HG03159 (cell line): ENCODE data around the gene PTH.

Experiments
- ATAC-seq: cut with Tn5 transposase; IDR thresholded peaks from one replicate; pipeline ENCODE4 v1.9.1; 2021; ENCODE audit warnings: mild to moderate bottlenecking, moderate library complexity; ENCODE audit not compliant: unreplicated experiment

The PTH gene

GRCh38 chr11:13449522-13449921, 46.3 kb downstream of the PTH start:
- ATAC-seq: no peak

- no peak for ATAC-seq
Observed at GRCh38 chr11:13448876-13449275, 46.9 kb downstream of the PTH start.

- no peak for ATAC-seq
Observed at GRCh38 chr11:13446444-13446843, 49.4 kb downstream of the PTH start.

- ATAC-seq: no peak
Observed at GRCh38 chr11:13445588-13445987, 50.2 kb downstream of the PTH start.
